BJ (cell line): Measurements from ENCODE around the gene OXTR. TPM values are rescaled to one million over a fixed set of nuclear protein-coding genes. Genes with fewer than 3 reads are reported as not detected.

Experiments used
- CTCF ChIA-PET: fragments of 350-600 bp; formaldehyde crosslinking; extraction: SDS; loops from one replicate; lab custom pipeline; 2021; ENCODE audit warnings: antibody characterized with exemption, inconsistent platforms; lab: Yijun Ruan, JAX
- POLR2A ChIA-PET: fragments of 300-600 bp; sonication (Branson Sonifier 250); formaldehyde crosslinking; extraction: SDS; loops from one replicate; lab custom pipeline; 2021; ENCODE audit warnings: antibody characterized with exemption; lab: Charles Lee
- DNase-seq: peaks from one replicate; pipeline ENCODE4 v3.0.0-alpha.2; 2011; ENCODE audit warnings: low read depth
- H3K27me3 ChIP-seq: 2 replicates; pipeline ENCODE4 v1.6.0; 2011; ENCODE audit warnings: low read length; ENCODE audit not compliant: control insufficient read depth, insufficient read depth
- H3K36me3 ChIP-seq: 2 replicates; pipeline ENCODE4 v1.5.1; 2011; ENCODE audit warnings: low read length; ENCODE audit not compliant: control insufficient read depth, insufficient read depth
- H3K4me3 ChIP-seq: 2 replicates; pipeline ENCODE4 v1.5.1; 2011; ENCODE audit warnings: low read depth, mild to moderate bottlenecking, control low read depth, low read length
- polyA plus RNA-seq: library from polyadenylated mRNA; depleted of rRNA; stranded (reverse); fragments of >200 nt; gene quantifications from 2 replicates; pipeline ENCODE4 v1.2.3, GENCODE V29; 2011
- TF ChIP-seq, protein P1 (sequence below): IDR thresholded peaks from 2 replicates; pipeline ENCODE4 v1.5.1; 2011; ENCODE audit warnings: low read depth, mild to moderate bottlenecking, control low read depth, inconsistent platforms, low read length, moderate library complexity; ENCODE audit not compliant: insufficient read depth

The OXTR gene
- polyA plus RNA-seq, 1 experiment, result 195 TPM

DNA sequence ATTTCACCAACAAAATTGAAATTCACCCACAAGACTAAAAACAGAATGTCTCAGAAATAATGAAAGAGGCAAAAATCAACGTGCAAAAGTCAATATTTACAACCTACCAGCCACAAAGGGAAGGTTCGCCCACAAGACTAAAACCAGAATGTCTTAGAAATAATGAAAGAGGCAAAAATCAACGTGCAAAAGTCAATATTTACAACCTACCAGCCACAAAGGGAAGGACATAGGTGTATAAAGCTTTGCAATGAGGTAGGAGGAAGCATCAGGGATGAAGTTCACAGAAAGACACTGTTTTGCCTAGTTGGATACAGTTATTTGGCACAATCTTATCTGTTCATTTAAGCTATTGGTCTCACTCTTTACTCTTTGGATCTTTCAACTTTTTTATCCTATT lies 14.3 kb downstream of the OXTR start:
- POLR2A ChIA-PET, result no interaction called here
- Histone ChIP-seq H3K4me3 (no peak overlapping the region), H3K36me3 (peaks cover 27% of the 10 kb centered on the region), H3K27me3 (no peaks in the 10 kb centered on the region)
- CTCF ChIA-PET, result interaction anchor here (0.8 to 1.1 kb wide), 3 partner anchors 11 to 94 kb away, joined by 4 to 5 read pairs (median 4); no protein-coding TSS in a partner anchor
- TF ChIP-seq, protein P1, sequence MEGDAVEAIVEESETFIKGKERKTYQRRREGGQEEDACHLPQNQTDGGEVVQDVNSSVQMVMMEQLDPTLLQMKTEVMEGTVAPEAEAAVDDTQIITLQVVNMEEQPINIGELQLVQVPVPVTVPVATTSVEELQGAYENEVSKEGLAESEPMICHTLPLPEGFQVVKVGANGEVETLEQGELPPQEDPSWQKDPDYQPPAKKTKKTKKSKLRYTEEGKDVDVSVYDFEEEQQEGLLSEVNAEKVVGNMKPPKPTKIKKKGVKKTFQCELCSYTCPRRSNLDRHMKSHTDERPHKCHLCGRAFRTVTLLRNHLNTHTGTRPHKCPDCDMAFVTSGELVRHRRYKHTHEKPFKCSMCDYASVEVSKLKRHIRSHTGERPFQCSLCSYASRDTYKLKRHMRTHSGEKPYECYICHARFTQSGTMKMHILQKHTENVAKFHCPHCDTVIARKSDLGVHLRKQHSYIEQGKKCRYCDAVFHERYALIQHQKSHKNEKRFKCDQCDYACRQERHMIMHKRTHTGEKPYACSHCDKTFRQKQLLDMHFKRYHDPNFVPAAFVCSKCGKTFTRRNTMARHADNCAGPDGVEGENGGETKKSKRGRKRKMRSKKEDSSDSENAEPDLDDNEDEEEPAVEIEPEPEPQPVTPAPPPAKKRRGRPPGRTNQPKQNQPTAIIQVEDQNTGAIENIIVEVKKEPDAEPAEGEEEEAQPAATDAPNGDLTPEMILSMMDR, result no peak
- no peak for DNase-seq

DNA sequence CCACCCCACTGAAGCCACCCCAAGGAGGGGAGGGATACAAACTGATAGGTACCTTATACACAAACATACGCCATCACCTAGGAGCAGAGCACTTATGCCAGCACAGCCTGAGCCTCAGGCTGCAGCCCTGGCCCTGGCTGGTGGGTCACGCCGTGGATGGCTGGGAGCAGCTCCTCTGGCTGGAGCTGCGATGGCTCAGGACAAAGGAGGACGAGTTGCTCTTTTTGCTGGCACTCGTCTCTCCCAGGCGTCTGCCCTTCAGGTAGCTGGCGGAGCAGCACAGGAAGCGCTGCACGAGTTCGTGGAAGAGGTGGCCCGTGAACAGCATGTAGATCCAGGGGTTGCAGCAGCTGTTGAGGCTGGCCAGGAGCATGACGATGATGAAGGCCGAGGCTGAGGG lies 16.6 kb downstream of the OXTR start:
- no peak for DNase-seq
- no peaks in the 10 kb centered on the region for H3K27me3 ChIP-seq
- ChIA-PET POLR2A (no interaction called here), CTCF (interaction anchor here (0.6 to 1.9 kb wide), 3 partner anchors 13 to 130 kb away, joined by 3 to 8 read pairs (median 3); no protein-coding TSS in a partner anchor)
- H3K4me3 ChIP-seq, result no peak overlapping the region
- H3K36me3 ChIP-seq, result peaks cover 30% of the 10 kb centered on the region
- TF ChIP-seq, protein P1, result no peak

DNA sequence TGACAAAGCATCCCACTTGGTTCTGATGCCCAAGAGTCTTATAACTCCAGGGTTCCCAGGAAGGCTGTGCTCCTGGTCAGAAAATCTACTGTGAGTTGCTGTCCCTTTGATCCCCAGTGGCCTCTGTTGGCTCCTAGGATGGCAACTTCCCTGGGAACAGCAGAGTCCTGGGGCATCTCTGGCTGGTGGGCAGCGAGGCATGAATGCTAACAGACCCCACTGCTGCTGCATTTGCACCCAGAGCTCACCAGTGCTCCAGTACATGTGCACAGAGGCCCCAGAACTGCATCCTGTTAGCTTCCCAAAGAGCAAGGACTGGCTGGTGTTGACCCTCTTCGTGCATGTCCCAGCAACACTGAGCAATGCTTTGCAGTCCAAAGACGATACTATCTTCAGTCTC lies 20.1 kb downstream of the OXTR start:
- POLR2A ChIA-PET, result no interaction called here

DNA sequence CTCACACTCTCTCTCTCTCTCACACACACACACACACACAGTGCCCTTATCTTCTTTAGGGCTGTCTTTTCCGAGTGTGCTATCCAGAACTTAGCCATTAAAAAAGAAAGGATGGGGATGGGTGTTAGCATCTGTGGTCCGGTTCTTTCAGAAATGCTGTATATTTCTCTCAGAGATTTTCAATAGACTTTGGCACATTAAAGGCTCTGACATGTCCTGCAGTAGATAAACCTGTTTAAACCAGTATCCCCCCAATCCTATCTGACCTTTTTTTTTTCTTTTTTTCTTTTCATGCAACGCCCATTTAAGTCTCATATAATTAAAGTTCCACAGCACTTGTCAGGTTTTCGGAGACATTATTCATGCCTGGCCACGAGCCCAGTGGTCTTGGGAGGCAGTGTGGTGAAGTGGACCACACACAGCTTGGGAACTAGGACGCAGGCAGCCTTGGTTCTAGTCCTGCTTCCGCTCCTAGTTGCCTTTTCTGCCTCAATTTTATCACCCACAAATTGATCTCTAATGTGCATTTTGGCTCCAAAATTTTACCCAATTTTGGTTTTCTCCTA lies 22.6 kb downstream of the OXTR start:
- DNase-seq, result no peak
- Histone ChIP-seq H3K4me3 (no peak overlapping the region), H3K27me3 (no peaks in the 10 kb centered on the region), H3K36me3 (peaks cover 8% of the 10 kb centered on the region)
- TF ChIP-seq, protein P1, result no peak
- ChIA-PET CTCF (interaction anchor here (0.6 to 1.6 kb wide), 2 partner anchors 23 to 173 kb away, joined by 3 read pairs; partner anchors contain the start of gene OXTR), POLR2A (no interaction called here)

More for the DNA sequence above, 20.1 kb downstream of the OXTR start:
- CTCF ChIA-PET, result interaction anchor here (0.6 to 2.3 kb wide), 2 partner anchors 47 to 85 kb away, joined by 3 to 6 read pairs; no protein-coding TSS in a partner anchor
- Histone ChIP-seq H3K27me3 (no peaks in the 10 kb centered on the region), H3K4me3 (no peak overlapping the region), H3K36me3 (peaks cover 20% of the 10 kb centered on the region)
- TF ChIP-seq, protein P1, result no peak
- DNase-seq, result no peak

DNA sequence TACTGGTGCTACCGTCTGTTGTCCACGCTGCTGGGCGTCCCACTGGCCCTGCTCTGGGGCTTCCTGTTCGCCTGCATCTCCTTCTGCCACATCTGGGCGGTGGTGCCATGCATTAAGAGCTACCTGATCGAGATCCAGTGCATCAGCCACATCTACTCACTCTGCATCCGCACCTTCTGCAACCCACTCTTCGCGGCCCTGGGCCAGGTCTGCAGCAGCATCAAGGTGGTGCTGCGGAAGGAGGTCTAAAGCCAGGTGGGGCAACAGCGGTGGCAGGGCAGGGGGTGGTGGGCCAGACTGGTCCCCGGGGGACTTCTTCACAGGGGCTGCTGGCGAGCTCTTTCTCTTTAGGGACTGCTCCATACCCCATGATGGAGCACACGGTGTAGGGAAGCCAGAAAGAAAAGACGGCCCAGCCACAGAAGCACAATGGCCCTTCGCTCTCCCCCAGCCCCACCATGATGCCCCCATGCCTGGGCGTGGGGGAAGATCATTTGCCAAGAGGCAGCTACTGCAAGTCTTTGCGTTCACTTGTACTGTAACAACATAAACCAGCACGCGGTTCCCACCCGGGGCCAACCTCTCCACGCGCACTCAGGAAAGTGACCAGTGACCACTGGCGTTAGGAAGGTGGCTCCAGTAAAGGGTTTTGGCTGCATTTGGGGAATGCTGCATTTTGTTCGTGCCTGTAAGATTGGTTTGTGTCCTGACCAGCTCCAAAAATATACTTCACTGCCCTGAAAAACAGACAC lies 23.6 kb downstream of the OXTR start:
- DNase-seq, result no peak
- Histone ChIP-seq H3K36me3 (peaks cover 8% of the 10 kb centered on the region), H3K27me3 (no peaks in the 10 kb centered on the region), H3K4me3 (no peak overlapping the region)
- ChIA-PET POLR2A (interaction anchor here (0.5 kb wide), 1 partner anchor 152 kb away, joined by 3 read pairs; no protein-coding TSS in a partner anchor), CTCF (interaction anchor here (0.6 kb wide), 1 partner anchor 172 kb away, joined by 3 read pairs; no protein-coding TSS in a partner anchor)
- TF ChIP-seq, protein P1, result no peak
